ENCODE results near the gene TMSB4X.

Gene TMSB4X

DNA sequence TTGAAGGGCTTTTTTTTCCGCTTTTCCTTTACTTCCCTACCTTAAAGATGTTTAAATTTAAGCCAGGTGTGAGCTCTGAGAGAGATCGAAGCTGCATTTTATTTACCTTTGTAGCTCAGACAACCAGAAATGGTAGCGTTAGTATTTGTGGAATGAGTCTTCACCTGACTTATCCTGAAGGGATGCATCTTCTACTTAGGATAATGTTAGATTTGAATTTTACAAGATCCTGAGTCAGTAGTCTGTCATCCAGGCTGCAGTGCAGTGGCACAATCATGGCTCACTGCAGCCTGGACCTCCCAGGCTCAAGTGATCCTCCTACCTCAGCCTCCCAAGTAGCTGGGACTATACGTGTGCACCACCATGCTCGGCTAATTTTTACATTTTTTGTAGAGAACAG lies 26.2 kb downstream of the TMSB4X start:
- TF ChIP-seq, protein P1, sequence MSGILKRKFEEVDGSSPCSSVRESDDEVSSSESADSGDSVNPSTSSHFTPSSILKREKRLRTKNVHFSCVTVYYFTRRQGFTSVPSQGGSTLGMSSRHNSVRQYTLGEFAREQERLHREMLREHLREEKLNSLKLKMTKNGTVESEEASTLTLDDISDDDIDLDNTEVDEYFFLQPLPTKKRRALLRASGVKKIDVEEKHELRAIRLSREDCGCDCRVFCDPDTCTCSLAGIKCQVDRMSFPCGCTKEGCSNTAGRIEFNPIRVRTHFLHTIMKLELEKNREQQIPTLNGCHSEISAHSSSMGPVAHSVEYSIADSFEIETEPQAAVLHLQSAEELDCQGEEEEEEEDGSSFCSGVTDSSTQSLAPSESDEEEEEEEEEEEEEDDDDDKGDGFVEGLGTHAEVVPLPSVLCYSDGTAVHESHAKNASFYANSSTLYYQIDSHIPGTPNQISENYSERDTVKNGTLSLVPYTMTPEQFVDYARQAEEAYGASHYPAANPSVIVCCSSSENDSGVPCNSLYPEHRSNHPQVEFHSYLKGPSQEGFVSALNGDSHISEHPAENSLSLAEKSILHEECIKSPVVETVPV (CRISPR knock-in tag; IDR thresholded peaks at IDR 0.05), result no peak
- TF ChIP-seq, protein P2, sequence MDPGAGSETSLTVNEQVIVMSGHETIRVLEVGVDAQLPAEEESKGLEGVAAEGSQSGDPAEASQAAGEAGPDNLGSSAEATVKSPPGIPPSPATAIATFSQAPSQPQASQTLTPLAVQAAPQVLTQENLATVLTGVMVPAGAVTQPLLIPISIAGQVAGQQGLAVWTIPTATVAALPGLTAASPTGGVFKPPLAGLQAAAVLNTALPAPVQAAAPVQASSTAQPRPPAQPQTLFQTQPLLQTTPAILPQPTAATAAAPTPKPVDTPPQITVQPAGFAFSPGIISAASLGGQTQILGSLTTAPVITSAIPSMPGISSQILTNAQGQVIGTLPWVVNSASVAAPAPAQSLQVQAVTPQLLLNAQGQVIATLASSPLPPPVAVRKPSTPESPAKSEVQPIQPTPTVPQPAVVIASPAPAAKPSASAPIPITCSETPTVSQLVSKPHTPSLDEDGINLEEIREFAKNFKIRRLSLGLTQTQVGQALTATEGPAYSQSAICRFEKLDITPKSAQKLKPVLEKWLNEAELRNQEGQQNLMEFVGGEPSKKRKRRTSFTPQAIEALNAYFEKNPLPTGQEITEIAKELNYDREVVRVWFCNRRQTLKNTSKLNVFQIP (CRISPR knock-in tag; IDR thresholded peaks at IDR 0.05; ENCODE audit: borderline replicate concordance, low read depth), result no peak
- TF ChIP-seq ZFP3 (CRISPR knock-in tag; IDR thresholded peaks at IDR 0.05) (no peak), ISL1 (CRISPR knock-in tag; IDR thresholded peaks at IDR 0.05) (no peak)
- no peak for ATAC-seq

DNA sequence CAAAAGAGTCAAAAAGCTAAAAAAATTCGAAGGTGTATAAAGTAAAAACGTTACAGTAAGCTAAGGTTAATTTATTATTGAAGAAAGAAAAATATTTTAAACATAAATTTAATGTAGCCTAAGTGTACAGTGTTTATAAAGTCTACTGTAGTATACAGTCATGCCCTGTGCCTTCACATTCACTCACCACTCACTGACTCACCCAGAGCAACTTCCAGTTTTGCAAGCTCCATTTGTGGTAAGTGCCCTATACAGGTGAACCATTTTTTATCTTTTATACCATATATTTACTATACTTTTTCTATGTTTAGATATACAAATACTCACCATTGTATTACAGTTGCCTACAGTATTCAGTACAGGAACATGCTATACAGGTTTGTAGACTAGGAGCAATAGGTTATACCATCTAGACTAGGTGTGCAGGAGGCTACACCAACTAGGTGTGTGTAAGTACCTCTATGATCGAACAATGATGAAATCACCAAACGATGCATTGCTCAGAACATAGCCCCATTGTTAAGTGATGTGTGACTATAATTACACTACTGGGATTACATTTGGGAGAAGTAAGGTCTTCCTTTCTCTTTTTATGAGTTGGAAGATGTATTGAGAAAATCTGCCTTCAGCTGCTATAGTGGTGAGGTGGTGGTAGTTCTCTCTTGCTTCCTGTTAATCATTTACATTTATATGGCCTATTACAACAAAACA lies 27.2 kb downstream of the TMSB4X start:
- TF ChIP-seq, protein P1 (CRISPR knock-in tag; IDR thresholded peaks at IDR 0.05), result no peak
- TF ChIP-seq ZFP30 (CRISPR knock-in tag; IDR thresholded peaks at IDR 0.05) (no peak), TCF4 (CRISPR knock-in tag; IDR thresholded peaks at IDR 0.05; ENCODE audit: borderline replicate concordance) (no peak), OSR1 (CRISPR knock-in tag; IDR thresholded peaks at IDR 0.05) (no peak), ZNF8 (CRISPR knock-in tag; IDR thresholded peaks at IDR 0.05) (no peak), BACH2 (CRISPR knock-in tag; IDR thresholded peaks at IDR 0.05; ENCODE audit: borderline replicate concordance) (no peak), ZFP3 (CRISPR knock-in tag; IDR thresholded peaks at IDR 0.05) (no peak), ZNF565 (CRISPR knock-in tag; conservative IDR thresholded peaks at IDR 0.05; ENCODE audit: low read depth) (no peak), TOX (CRISPR knock-in tag; IDR thresholded peaks at IDR 0.05; ENCODE audit: borderline replicate concordance) (no peak), ZC3H10 (CRISPR knock-in tag; IDR thresholded peaks at IDR 0.05) (no peak)
- TF ChIP-seq, protein P3, sequence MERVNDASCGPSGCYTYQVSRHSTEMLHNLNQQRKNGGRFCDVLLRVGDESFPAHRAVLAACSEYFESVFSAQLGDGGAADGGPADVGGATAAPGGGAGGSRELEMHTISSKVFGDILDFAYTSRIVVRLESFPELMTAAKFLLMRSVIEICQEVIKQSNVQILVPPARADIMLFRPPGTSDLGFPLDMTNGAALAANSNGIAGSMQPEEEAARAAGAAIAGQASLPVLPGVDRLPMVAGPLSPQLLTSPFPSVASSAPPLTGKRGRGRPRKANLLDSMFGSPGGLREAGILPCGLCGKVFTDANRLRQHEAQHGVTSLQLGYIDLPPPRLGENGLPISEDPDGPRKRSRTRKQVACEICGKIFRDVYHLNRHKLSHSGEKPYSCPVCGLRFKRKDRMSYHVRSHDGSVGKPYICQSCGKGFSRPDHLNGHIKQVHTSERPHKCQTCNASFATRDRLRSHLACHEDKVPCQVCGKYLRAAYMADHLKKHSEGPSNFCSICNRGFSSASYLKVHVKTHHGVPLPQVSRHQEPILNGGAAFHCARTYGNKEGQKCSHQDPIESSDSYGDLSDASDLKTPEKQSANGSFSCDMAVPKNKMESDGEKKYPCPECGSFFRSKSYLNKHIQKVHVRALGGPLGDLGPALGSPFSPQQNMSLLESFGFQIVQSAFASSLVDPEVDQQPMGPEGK (CRISPR knock-in tag; IDR thresholded peaks at IDR 0.05; ENCODE audit: borderline replicate concordance), result no peak
- ATAC-seq, result 0 out of 3 replicates have a peak, but pooled peaks have one; percentile 22

DNA sequence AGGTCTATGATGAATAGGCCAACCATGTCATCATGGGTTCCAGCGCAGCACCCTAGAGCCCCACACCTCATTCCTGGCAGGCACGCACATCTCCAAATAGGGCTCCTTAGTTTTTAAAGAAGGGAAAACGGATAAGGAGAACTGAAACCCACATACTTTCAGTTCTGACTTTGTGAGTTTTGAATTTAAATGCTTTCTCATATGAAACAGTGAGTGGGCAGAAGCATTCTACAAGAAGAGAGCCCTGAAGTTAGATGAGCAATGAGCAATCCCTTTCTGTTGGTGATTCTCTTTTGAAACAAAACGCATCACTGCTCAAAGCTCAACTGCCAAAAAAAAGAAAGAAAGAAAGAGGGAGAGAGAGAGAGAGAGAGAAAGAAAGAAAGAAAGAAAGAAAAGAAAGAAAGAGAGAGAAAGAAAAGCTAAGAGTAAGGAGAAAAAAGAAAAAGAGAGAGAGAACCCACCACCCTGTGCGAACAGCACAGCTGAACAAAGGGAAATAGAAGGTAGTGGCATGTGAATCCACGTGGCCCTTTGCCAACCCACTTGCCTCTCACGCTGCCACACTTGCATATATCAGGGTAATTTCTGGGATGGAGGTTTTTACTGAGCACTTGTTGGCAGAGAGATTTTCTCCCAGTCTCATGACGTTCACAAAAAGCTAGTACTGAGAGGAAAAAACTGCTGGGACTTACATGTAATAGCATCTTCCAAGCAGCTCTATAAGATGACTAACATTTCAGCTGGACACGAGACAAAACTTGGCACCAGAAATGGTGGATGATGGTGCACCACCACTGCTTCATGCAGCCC lies 31.0 kb downstream of the TMSB4X start:
- peak; percentile 47 for ATAC-seq
- no peak for TF ChIP-seq TOX (CRISPR knock-in tag; IDR thresholded peaks at IDR 0.05; ENCODE audit: borderline replicate concordance)
- TF ChIP-seq GLIS3 (CRISPR knock-in tag; IDR thresholded peaks at IDR 0.05), result no peak
- no peak for TF ChIP-seq ZNF70 (CRISPR knock-in tag; IDR thresholded peaks at IDR 0.05)
- TF ChIP-seq, protein P2 (CRISPR knock-in tag; IDR thresholded peaks at IDR 0.05; ENCODE audit: borderline replicate concordance, low read depth), result no peak
- no peak for TF ChIP-seq ZNF565 (CRISPR knock-in tag; conservative IDR thresholded peaks at IDR 0.05; ENCODE audit: low read depth)
- TF ChIP-seq, protein P1 (CRISPR knock-in tag; IDR thresholded peaks at IDR 0.05), result no peak
- no peak for TF ChIP-seq ARNTL (CRISPR knock-in tag; IDR thresholded peaks at IDR 0.05; ENCODE audit: borderline replicate concordance, low read depth)
- TF ChIP-seq ZFP3 (CRISPR knock-in tag; IDR thresholded peaks at IDR 0.05), result no peak
- TF ChIP-seq, protein P4, sequence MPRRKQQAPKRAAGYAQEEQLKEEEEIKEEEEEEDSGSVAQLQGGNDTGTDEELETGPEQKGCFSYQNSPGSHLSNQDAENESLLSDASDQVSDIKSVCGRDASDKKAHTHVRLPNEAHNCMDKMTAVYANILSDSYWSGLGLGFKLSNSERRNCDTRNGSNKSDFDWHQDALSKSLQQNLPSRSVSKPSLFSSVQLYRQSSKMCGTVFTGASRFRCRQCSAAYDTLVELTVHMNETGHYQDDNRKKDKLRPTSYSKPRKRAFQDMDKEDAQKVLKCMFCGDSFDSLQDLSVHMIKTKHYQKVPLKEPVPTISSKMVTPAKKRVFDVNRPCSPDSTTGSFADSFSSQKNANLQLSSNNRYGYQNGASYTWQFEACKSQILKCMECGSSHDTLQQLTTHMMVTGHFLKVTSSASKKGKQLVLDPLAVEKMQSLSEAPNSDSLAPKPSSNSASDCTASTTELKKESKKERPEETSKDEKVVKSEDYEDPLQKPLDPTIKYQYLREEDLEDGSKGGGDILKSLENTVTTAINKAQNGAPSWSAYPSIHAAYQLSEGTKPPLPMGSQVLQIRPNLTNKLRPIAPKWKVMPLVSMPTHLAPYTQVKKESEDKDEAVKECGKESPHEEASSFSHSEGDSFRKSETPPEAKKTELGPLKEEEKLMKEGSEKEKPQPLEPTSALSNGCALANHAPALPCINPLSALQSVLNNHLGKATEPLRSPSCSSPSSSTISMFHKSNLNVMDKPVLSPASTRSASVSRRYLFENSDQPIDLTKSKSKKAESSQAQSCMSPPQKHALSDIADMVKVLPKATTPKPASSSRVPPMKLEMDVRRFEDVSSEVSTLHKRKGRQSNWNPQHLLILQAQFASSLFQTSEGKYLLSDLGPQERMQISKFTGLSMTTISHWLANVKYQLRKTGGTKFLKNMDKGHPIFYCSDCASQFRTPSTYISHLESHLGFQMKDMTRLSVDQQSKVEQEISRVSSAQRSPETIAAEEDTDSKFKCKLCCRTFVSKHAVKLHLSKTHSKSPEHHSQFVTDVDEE (CRISPR knock-in tag; IDR thresholded peaks at IDR 0.05), result no peak
- no peak for TF ChIP-seq PPARA (CRISPR knock-in tag; IDR thresholded peaks at IDR 0.05; ENCODE audit: borderline replicate concordance)
- no peak for TF ChIP-seq ZFP30 (CRISPR knock-in tag; IDR thresholded peaks at IDR 0.05)
- no peak for TF ChIP-seq ISL1 (CRISPR knock-in tag; IDR thresholded peaks at IDR 0.05)
- TF ChIP-seq OSR1 (CRISPR knock-in tag; IDR thresholded peaks at IDR 0.05), result no peak
